Sigmoid colon (tissue), 4 donors: ENCODE results near the gene PRKD1.

Experiments
- CTCF ChIP-seq, 4 experiments: fragments of 450-650 bp in 3 of 4; fragments of 200-600 bp in 1 of 4; IDR thresholded peaks; one replicate each; pipeline ENCODE4 v1.5.1; 2016 to 2019; ENCODE audit warnings: antibody characterized with exemption in 4 of 4, mild to moderate bottlenecking in 3 of 4, moderate library complexity in 2 of 4
- EP300 ChIP-seq, 4 donors: sonication (generic); formaldehyde crosslinking; IDR thresholded peaks; one replicate each; pipeline ENCODE4 v1.6.1; 2017; ENCODE audit warnings: antibody characterized with exemption in 4 of 4
- POLR2A ChIP-seq, 2 donors: fragments of 450-650 bp; IDR thresholded peaks; one replicate each; pipeline ENCODE4 v1.6.1; 2016; ENCODE audit warnings: antibody characterized with exemption in 2 of 2, mild to moderate bottlenecking in 2 of 2, moderate library complexity in 2 of 2

- TF ChIP-seq EP300 (IDR thresholded peaks at IDR 0.05) (no peak), CTCF (IDR thresholded peaks at IDR 0.05) (no peak), POLR2A (IDR thresholded peaks at IDR 0.05) (no peak)
These were observed 97.8 kb downstream of the PRKD1 start for GRCh38 chr14:29829851-29830250.
